Colonic mucosa (tissue), 4 donors: ENCODE measurements around the gene TMEM253. TPM values are rescaled to one million over a fixed set of nuclear protein-coding genes. Genes with fewer than 3 reads are reported as not detected.

ENCODE experiments used
- DNase-seq: peaks from one replicate; pipeline ENCODE4 v3.0.0-alpha.2; 2020
- H3K27ac ChIP-seq: fragments of 200-600 bp; one replicate; pipeline ENCODE4 v1.8.0; 2021
- H3K27me3 ChIP-seq: fragments of 200-600 bp; one replicate; pipeline ENCODE4 v1.8.0; 2021
- H3K36me3 ChIP-seq: fragments of 200-600 bp; one replicate; pipeline ENCODE4 v1.8.0; 2021
- H3K4me1 ChIP-seq: fragments of 200-600 bp; one replicate; pipeline ENCODE4 v1.8.0; 2021; ENCODE audit warnings: mild to moderate bottlenecking
- H3K4me3 ChIP-seq: fragments of 200-600 bp; one replicate; pipeline ENCODE4 v1.8.0; 2021
- H3K9ac ChIP-seq, 2 donors: one replicate each; pipeline ENCODE4 v1.7.0; 2013; ENCODE audit warnings: control low read depth in 2 of 2, low read depth in 2 of 2, low read length in 2 of 2
- H3K9me3 ChIP-seq: fragments of 200-600 bp; one replicate; pipeline ENCODE4 v1.8.0; 2021
- intact Hi-C: fragments of 100-400 bp; cut with DNase I; formaldehyde crosslinking; loops from one replicate; pipeline ENCODE4 v1.14.1; 2022
- total RNA-seq, 2 donors: library from RNA; stranded (reverse); fragmentation: NEBNext Ultra II Directional in 1 of 2; extraction: Animal tissue kit (Norgen Biotek cat#: 25700) in 1 of 2; gene quantifications; one replicate each; pipeline ENCODE4 v1.2.1, GENCODE V29; 2021
- TF ChIP-seq, protein P1 (sequence below): fragments of 200-600 bp; IDR thresholded peaks from one replicate; pipeline ENCODE4 v1.8.0; 2022; ENCODE audit warnings: antibody characterized with exemption, mild to moderate bottlenecking
- donor health status: healthy.
- donor health status: DM: no; HTN: no; CAD: no.
- donor health status: DM: no; HTN: no; CAD: no.

Gene TMEM253
- total RNA-seq, 2 donors from 2014 or later, result 28.8 to 48.3 TPM

DNA sequence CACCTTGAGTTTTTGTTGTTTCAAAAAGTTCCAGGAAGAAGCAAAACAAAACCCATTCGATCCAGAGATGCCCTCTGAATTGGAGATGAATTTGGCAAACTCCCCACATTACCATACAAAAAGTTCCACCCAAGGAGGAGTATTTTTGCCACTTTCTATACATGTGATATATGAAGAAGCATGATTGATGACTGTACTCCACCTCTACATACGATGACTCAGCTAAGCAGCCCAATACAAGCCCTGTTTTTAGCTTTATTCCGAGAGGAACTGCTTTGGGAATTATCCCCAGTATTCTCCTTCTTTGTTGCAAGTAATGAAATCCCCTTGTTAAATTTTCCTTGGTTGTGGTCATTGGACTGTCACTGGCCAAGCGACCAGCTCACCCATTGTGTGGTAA is 11.4 kb downstream of the TMEM253 start:
- Histone ChIP-seq H3K4me1 (peaks cover 2% of the 10 kb centered on the region), H3K27me3 (no peaks in the 10 kb centered on the region), H3K27ac (no peak overlapping the region), H3K36me3 (no peaks in the 10 kb centered on the region), H3K9me3 (no peaks in the 10 kb centered on the region), H3K9ac (no peak overlapping the region), H3K4me3 (no peak overlapping the region)
- intact Hi-C loops, result no loop called here
- no peak for DNase-seq
- TF ChIP-seq, protein P1, sequence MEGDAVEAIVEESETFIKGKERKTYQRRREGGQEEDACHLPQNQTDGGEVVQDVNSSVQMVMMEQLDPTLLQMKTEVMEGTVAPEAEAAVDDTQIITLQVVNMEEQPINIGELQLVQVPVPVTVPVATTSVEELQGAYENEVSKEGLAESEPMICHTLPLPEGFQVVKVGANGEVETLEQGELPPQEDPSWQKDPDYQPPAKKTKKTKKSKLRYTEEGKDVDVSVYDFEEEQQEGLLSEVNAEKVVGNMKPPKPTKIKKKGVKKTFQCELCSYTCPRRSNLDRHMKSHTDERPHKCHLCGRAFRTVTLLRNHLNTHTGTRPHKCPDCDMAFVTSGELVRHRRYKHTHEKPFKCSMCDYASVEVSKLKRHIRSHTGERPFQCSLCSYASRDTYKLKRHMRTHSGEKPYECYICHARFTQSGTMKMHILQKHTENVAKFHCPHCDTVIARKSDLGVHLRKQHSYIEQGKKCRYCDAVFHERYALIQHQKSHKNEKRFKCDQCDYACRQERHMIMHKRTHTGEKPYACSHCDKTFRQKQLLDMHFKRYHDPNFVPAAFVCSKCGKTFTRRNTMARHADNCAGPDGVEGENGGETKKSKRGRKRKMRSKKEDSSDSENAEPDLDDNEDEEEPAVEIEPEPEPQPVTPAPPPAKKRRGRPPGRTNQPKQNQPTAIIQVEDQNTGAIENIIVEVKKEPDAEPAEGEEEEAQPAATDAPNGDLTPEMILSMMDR, result no peak

DNA sequence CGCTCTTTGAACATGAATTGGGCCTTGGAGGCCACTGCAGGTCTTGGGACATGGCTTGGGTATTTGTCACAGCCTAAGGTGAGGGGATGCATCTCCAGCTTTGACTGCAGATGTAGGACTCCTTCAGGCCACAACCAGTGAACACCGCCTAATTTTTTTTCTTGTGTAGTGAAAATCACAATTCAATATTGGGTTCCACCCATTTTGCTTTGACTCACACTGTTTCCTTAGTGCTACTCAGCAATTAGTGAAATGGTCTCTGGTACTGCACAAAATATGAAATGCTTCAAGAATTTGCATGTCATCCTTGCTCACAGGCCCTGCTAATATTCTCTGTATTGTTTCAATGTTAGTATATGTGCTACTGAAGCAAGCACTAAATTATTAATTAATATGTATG is 12.5 kb downstream of the TMEM253 start:
- Histone ChIP-seq H3K4me3 (no peak overlapping the region), H3K9me3 (no peaks in the 10 kb centered on the region), H3K27ac (no peak overlapping the region), H3K9ac (no peak overlapping the region), H3K36me3 (no peaks in the 10 kb centered on the region), H3K27me3 (no peaks in the 10 kb centered on the region), H3K4me1 (no peaks in the 10 kb centered on the region)
- no peak for DNase-seq
- TF ChIP-seq, protein P1, result no peak
- intact Hi-C loops, result no loop called here

DNA sequence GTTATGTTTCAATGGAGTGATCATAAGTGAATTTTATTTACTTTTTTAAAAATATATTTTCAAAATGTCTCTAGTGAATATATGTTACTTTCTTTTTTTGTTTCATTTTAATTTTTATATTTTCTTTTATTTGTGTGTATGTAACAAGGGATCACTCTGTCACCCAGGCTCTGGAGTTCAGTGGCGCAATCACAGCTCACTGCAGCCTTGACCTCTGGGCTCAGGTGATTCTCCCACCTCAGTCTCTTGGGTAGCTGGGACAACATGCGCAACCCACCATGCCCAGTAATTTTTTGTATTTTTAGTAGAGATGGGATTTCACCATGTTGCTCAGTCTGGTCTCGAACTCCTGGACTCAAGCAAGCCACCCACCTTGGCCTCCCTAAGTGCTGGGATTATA is 18.1 kb downstream of the TMEM253 start:
- no peaks in the 10 kb centered on the region for H3K27me3 ChIP-seq
- H3K9me3 ChIP-seq, result no peaks in the 10 kb centered on the region
- no peak for DNase-seq
- no peak overlapping the region for H3K27ac ChIP-seq
- no peak overlapping the region for H3K4me3 ChIP-seq
- no peaks in the 10 kb centered on the region for H3K4me1 ChIP-seq
- intact Hi-C loops, result no loop called here
- TF ChIP-seq, protein P1, result no peak
- H3K9ac ChIP-seq, result no peak overlapping the region
- no peaks in the 10 kb centered on the region for H3K36me3 ChIP-seq

DNA sequence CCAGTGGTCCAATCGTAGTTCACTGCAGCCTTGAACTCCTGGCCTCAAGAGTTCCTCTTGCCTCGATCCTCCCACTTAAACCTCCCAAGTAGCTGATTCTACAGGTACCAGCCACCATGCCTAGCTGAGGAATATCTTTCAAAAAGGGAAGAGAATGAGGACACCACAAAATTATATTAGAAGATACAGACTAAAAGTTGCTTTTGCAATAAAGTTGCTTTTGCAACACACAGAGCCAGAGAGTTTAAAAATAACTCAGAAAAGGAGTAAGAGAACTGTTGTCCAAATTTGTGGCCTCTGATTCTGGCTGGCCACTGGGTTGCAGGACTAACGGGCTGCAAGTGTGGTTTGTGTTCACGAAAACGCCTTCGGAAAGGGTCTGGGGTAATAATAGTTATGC is 19.8 kb downstream of the TMEM253 start:
- intact Hi-C loops, result no loop called here
- Histone ChIP-seq H3K9me3 (no peaks in the 10 kb centered on the region), H3K27me3 (no peaks in the 10 kb centered on the region), H3K27ac (no peak overlapping the region), H3K4me1 (no peaks in the 10 kb centered on the region), H3K4me3 (no peak overlapping the region), H3K36me3 (no peaks in the 10 kb centered on the region), H3K9ac (no peak overlapping the region)
- TF ChIP-seq, protein P1, result no peak
- DNase-seq, result no peak

DNA sequence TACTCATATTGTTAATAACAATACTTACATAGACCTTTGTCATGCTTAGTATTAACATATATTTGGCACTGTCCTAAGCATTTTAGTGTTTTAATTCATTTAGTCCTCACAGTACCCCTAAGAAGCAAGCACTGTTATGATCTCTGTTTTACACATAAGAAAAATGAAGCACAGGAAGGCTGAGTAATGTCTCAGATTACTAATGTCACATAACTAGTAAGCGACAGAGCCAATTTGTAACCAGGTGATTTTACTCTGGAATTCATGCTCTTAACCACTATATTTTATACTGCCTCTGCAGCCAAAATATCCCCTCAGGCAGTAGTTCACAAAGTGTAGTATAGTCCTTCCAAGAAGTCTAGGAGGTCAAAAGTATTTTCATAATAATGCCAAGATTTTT is 20.3 kb downstream of the TMEM253 start:
- Histone ChIP-seq H3K4me1 (no peaks in the 10 kb centered on the region), H3K4me3 (no peak overlapping the region), H3K36me3 (no peaks in the 10 kb centered on the region), H3K27ac (no peak overlapping the region), H3K9ac (no peak overlapping the region), H3K9me3 (no peaks in the 10 kb centered on the region), H3K27me3 (no peaks in the 10 kb centered on the region)
- TF ChIP-seq, protein P1, result no peak
- no peak for DNase-seq
- intact Hi-C loops, result no loop called here

DNA sequence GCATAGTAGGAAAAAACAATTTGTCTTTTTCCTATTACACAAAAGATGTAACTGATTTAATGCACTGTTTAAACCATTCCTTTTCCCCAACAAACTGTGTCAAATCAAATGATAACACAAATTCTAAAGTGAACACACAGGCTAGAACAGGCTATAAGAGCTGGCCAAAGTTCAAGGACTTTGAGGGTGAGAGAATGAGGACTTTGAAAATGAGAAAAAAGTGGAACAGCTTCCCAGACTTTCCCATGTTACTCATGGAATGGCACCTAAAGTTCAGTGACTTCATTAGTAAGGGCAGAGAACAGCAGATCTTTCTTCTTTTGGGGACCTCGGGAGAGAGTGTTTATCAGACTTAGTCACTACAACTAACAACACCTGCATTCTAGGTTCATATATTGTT is 22.6 kb downstream of the TMEM253 start:
- intact Hi-C loops, result no loop called here

More for the DNA sequence above, 22.6 kb downstream of the TMEM253 start:
- no peaks in the 10 kb centered on the region for H3K36me3 ChIP-seq
- TF ChIP-seq, protein P1, result no peak
- H3K9me3 ChIP-seq, result no peaks in the 10 kb centered on the region
- H3K9ac ChIP-seq, result no peak overlapping the region
- H3K4me1 ChIP-seq, result no peaks in the 10 kb centered on the region
- no peak for DNase-seq
- no peak overlapping the region for H3K4me3 ChIP-seq
- H3K27me3 ChIP-seq, result no peaks in the 10 kb centered on the region
- H3K27ac ChIP-seq, result no peak overlapping the region
